SW 1271 (cell line): ENCODE results near the gene SELENOS.
"Not testable (repeated sequence)": the region's sequence is repeated elsewhere in the genome, so short reads cannot be mapped to it uniquely, and the experiment has no call there.

Source experiments
- DNase-seq, 2 experiments: peaks; one replicate each; lab custom pipeline; 2025; lab: John Stamatoyannopoulos, UW

SELENOS gene

DNA sequence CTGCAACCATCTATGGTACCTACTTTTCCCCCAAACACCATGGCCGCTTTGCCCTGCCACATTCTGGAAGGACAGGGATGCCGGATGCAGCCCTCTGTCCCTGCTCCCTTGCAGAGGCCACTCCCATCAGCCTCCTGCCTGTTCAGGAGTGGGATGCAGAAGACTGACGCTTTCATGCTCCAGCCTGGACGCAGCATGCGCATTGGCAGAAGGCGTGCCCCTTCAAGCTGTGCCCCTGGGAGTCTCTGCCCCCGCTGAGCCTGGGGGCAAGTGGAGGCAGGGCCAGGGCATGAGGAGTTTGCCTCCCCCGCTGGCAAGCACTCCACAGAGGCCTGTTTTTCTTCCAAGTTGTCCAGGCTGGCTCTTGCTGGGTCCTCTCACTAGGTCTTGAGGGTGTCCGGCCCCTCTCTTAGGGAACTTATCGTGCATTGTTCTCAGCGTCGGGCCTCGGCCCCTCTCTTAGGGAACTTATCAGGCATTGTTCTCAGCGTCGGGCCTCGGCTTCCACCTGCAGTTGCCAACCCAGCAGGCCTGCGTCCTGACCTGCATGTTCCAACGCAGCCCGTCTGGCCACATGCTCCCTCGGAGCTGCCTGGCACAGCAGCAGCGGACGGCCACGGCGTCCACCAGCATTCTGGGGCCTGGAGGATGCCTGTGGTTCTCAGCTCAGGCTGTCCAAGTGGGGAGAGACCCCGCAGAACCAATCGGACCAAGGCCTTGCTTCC, 32.3 kb upstream of the SELENOS start:
- DNase-seq, result no peak

DNA sequence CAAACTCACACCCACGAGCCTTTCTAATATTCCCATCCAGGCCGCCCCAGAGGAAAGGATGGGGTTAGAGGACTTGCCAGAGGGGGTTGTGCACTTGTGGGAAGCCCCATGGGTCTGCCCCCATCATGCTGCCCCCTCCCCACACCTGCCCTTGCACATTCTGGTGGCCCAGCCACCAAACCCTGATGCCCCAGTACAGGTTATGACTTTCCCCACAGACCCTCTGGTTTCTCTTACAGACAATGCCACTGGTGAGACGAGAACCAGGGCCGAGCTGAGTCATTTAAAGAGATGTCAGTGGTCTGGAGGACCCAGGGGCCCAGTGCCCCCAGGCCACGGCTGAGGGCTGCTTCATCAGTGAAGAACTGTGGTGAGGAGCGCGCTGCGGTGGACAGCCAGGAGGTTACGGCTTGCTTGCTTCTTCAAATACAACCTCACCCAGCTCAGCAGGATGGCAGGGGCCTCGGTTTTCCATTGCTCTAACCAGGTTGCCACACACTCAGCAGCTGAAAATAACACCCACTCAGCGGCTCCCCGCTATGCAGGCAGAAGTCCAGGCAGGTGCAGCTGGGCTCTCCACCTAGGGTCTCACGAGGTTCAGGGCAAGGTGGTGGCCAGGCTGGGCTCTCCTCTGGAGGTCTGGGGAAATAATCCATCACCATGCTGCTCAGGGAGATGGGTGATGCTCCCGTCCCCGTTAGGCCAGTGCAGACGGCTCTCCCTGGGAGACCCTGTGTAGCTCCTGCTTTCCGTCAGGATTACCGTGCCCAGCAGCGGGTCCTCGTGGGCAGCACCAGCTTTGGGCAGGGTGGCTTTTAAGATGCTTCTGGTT, 31.5 kb upstream of the SELENOS start:
- no peak for DNase-seq

DNA sequence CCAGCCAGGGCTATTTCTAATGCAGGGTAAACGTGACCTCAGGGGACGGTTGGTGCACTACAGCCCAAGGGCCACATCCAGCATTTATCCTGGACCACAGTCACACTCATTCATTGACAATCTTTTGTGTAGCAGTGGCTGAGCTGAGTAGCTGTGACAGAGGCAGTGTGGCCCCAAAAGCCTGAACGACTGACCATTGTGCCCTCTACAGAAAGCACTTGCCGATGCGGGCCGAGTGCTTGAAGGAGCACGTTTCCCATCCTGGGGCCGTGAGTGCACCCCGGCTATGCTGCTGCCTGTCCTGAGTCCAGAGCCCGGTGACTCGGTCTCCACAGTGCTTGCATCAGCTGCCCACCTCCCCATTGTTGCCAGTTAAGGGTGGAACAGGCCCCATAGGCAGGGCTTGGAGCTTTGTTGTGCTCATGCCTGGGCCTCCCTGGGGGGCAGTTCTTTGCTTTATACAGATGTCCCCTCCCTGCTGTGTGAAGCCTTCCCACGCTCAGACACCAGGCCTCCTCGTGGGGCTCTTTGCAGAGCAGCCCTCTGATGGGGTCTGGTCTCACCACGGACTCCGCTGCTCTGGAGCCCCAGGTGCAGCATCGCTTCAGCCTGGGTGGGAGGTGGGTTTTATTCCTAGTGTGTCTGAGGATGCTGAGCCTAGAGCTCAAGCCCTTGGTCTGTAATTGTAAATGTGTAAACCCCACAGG, 30.8 kb upstream of the SELENOS start:
- no peak for DNase-seq

DNA sequence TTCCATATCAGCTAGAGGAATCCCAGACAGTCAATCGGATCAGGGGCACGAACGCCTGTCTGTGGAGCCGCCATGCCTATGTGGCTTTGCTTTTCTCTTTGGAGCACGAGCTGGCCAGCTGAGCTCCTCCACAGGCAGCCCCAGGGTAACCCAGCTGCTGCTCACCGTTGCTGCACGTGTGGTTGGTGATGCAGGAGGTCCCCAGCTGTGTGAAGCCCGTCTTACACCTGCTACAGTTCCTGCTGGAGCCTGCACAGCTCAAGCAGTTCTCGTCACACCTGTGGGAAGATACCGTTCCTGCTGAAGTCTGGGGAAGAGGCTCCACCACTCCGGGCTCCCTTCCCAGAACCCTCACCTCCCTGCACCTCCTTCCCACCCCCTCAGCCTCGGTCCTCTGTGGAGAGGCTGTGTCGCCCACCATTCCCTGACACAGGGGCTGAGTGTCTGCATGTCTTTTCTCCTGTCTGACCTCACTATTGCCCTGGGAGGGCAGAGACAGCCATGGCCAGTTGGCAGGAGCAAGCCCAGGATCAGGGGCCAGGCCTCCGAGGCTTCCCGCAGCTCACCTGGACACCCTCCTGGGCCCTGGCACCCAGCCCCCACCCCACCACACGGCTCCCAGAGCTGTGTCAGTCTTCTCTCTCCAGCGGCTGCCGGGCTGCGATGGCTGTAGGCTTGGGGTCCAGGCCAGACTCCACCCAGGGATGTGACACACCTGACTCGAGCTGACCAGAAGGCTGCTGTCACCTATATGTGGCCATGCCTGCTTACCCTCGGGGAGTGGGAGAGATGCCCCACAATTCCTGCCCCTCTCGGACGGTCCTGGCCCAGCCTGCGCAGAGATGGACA, 30.0 kb upstream of the SELENOS start:
- no peak for DNase-seq

DNA sequence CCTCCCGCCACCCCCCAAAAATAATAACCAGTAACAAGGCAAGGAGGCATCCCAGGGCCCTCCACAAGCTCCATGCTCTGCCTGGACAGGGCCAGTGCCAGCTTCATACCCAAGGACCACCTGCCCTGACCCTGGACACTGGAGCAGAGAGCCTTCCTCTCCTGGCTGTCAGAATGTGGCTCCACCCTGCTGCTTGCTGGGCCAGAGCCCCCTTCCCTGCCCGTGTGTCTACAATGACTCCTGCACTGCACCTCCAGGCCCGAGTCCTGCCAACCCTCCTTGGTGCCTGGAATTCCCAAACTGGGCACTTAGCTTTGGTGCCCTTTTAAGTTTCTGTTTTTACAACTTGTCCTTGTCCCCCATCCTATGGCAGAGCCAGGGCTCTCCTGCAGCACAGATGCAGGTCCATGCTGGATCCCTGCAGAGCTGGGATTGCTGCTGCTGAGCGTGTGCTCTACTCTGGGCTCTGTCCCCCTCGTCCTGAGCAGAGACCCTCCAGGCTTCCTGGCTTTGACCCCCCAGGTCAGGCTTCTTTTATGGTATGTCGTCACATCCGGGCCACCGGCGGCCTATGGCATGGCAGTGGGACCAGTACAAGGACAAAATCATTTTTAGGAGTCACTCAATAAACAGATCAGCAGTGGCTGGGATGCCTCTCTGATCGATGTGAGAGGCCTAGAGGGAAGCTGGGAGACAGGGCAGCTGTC, 29.2 kb upstream of the SELENOS start:
- DNase-seq, result no peak

DNA sequence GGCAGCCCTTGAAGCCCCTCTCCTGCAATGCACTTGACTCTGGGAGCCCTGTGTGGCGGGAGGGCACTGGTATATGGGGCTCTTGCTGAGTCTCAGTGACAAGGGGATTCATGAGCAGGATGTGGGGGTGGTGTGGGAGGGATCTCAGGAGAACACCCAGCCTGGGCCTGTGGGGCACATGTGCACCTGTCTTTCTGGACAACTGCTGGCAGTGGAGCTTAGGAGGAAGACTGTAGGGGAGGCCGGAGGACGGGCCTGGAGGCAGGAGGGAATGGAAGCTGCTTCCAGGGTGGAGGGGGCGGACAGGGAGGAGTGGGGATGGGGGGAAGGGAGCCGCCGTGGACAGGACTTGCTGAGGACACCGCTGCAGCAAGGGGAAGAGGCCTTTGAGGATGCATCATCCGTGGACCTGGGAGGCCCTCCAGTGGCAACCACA, 28.6 kb upstream of the SELENOS start:
- DNase-seq, result no peak

DNA sequence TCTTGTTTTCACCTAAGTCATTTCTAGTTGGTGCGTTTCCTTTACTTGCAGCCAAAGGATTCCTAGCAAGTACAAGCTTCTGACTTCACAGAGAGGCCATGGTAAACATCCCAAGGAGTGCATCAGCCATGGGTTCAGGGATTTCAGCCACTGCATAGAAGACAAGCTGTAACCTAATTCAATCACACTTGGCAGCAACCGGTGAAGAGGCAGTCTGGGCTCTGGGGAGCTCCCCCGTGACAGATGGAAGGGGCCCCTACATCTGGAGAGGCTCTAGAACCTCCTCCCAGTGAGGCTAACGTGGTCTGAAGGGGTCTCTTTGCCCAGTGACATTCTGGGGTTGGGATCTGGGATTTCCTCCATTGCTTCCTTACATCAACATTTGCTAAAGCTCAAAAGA, 26.1 kb upstream of the SELENOS start:
- DNase-seq, result no peak

DNA sequence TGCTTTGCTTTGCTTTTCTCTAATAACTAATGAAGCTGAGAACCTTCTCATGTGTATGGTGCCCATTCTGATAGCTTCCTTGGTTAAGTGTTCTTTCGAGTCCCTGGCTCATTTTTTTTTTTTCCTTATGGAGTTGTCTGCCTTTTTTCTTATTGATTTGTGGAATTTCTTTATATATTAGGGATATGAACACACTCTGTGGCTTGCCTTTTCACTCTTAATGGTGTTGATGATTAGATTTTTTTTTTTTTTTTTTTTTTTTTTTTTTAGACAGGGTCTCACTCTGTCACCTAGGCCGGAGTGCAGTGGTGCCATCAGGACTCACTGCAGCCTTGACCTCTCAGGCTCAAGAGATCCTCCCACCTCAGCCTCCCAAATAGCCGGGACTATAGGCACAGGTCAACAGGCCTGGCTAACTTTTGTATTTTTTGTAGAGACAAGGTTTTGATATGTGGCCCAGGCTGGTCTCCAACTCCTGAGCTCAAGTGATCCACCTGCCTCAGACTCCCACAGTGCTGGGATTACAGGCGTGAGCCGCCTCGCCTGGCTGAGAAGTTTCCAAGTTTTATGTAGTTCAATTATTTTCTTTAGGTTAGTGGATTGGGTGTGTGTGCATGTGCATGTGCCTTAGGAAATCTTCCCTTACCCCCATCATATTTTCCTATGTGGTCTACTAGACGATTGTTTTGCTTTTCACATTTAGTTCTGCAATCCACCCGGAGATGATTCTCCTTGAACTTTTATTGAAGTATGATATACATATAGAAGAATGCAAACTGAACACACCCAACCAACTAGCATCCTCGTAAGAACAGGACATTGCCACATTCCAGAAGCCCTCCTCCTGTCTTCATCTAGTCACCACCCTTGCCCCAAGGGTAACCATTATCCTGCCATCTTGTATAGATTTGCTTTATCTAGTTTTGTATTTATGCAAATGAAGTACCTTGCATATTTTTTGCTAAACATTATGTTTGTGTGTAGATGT, 19.4 kb upstream of the SELENOS start:
- no peak for DNase-seq

DNA sequence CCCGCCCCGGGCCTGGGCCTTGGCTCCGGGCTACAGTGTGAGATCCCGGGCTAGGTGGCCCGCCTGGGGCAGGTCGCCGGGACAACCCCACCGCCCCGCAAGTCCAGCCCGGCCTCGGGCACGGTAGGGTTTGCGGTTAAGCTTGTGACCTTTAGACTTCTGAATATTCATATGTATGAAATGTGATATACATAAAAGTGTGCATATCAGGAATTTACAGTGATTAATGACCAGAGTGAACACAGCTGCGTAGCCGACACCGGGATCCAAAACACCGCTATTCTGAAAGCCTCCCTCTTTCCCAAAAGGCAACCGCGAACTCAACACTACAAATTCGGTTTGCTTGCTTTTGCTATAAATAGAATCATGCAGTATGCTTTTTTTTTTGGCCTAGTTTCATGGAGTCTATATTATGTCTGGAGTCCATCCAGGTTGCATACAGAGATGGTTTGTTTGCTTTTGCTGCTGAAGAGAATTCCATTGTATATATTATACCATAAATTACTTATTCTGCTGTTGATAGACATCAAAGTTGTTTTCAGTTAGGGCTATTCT, 18.4 kb upstream of the SELENOS start:
- no peak for DNase-seq

DNA sequence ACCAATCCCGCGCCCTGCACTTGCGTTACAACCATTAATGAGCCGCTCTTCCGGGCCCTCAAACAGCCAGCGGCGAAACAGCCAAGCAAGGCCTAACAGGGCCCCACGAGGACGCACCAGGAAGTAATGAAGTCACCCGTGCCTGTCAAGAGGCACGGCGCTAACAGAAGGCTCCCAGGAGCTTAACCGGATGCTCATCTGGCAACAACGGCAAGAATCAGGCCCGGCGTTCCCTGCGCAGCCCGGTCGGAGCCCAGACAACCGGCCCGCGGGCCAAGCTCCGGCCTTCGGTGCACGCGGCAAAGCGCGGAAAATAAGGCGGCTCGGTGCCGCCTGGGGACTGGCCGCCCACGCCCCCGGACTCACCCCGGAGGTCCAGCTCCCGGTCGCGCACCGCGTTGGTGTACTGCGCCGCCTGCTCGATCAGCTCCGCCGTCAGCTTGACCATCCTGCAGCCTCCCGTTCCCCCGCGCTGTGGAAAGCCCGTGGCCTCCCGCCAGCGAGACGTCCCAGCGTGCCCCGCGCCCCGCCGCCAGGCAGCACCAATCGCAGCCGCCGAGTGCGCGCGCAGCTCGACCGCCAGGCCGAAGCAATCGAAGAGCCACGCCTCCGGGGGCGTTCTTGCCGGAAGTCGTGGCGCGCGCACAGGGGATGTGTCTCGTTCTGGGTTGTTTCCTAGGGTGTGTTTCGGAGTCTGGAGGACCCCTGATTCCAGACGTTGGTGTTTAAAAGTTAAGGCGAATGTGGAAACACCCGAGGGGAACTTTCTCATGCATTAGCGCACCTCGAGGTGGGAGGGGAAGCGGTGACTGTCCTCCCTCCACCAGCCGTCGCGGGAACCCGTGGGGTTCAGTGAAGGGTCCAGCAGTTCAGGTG, 17.7 kb upstream of the SELENOS start, which contains the start of gene SNRPA1:
Gene SNRPA1 (minus strand): TSS at position 518 of the 876 bp plus-strand sequence. CDS start 70 bp downstream, at position 448.
- DNase-seq, result peak; percentile 83 to 95

DNA sequence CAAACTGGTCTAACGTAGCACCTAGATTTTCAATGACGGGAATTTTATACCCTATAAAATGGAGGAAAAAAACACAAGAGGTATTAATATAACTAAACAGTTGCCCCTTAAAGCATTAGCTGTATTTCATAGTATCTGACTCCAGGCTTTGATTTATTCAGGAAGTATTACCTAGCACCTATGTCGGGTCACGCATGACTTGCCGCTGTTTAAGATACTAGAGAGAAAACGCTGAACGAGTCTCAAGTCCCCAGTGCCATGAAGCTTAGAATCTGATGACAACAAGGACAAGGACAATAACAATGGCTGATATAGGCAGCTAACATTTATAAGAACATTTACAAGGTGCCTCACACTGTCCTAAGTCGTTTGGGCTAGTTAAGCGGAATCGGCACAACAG, 15.8 kb upstream of the SELENOS start:
- no peak for DNase-seq

DNA sequence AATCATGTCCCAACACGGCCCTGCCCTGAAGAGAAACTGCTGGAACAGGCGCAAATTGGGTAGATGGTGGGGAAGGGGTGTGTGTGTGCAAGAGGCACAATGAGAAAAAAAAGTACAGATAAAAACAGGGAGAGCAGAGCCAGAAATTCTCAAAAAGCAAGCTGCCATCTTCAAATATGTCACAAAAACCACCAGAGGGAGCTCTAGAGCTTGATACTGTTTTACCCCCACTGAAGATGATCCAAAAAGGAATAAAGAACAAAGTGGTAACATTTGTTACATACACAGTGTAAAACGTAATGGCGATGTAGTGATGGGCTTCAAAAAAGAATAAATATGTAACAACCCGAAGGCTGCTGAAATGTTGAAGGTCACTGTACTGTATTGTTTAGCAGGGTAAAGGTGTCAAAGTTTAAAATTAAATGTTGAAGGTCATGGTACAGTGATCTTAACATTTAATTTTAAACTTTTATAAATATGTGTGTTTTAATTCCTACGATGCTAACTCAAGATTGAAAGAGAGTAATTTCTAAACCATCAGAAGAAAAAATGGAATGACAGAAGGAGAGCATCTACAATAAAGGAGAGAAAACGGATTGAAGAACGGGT, 11.7 kb upstream of the SELENOS start:
- DNase-seq, result peak; percentile 16 to 63

DNA sequence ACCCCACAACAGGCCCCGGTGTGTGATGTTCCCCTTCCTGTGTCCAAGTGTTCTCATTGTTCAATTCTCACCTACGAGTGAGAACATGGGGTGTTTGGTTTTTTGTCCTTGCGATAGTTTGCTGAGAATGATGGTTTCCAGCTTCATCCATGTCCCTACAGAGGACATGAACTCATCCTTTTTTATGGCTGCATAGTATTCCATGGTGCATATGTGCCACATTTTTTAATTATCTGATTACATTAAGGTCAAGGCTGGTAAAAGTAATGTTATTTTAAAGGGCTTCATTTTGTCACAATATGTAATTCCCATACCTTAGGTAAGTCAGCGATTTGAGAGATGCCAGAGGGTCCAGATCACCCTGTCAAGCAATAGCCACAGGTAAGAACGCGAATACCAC, 10.1 kb upstream of the SELENOS start:
- DNase-seq, result not testable (repeated sequence)

DNA sequence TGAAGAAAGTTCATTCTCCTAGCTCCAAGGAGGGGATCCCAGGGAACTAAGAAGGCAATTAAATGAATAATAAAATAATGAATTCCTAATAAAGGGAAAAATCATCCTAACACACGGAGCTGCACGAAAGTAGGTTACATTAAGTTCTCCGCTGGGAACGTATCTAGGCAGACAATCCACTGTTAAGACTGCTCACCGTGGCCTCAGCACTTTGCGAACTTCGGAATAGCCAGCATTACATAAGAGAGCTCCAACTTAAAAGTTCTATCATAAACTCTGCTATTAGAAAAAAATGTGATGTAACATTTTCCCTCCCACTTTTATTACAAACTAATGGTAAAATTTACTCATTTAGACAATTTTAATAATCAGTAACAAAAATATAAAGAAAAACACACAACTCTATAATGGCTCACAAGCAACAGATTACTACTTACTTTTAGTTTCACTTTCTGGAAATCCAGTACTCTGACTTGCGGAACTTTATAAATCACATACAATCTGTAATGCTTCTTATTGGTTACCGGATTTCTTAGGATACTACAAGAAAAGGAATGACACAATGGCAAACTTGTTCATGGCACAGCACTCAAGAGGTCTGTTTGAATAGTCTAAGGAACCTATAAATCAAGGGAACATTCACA, 9.3 kb upstream of the SELENOS start:
- no peak for DNase-seq

DNA sequence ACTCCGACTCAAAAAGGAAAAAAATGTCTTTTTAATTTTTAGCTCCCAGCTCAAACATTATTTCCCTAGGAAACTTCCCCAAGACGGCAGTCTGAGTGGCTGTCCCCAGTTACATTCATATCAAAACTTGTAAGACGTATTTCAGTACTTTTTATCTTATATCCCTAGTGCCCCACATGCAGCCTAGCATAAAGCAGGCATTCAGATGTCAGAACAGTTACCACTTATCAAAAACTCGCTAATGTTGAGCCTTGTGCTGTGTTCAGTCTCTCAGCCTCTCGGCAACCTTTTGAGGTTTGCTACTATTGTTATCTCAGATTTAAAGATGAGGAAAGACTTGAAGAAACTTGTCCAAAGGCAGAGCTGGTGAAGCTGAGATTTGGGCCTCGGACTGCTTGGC, 6.6 kb upstream of the SELENOS start:
- no peak for DNase-seq

DNA sequence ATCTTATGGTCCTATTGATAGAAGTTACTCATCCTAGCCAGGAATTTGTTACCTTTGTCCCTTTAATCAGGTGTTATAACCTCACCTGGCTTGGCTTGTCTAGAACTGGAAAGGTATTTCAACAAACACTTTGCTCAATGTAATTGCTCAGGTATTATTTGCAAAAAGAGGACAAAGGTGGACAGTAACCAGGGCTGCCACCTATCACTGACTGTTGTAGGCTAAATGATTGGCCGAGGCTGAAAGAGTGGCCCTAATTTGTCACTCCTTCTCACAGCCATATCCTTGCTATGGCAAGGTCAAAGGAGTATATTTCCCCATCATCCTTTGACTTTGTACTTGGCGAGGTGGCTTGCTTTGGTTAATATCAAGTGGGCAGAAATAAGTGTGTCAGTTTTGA, 2.7 kb upstream of the SELENOS start:
- no peak for DNase-seq

DNA sequence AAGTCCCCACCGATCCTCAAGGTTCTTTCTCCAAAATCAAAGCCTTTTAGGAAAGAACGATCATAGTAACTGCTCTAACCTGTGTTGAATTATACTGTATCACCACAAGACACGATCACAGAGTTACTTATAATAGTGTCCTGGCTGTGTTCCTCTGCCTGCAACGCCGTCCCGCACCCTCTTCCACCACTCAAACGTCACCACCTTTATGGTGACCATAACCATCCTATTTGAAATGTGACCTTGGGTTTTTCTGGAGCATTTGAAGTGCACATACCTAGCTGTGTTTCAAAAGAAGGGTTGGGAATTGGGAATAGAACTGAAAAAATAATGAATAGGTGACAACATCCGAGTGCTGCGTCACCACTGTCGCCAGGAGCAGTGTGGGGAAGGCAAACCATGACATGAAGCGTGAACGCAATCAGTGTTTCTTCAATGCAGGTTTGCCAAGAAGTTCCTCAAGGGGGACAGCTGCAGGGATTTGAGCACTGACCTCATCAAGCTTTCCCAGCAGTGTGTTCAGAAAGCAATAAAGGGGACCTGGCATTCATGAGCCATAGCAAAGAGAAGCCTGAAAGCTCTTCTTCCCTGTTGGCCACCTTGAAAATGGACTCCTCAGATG, 769 bp upstream of the SELENOS start:
- DNase-seq, result no peak
